Parathyroid adenoma (tissue), 2 donors: ENCODE data around the gene PUM1.

ENCODE experiments used
- H2AFZ ChIP-seq: fragments of 300-600 bp; sonication (generic); one replicate; pipeline ENCODE4 v1.7.0; 2017; ENCODE audit warnings: antibody characterized with exemption, mild to moderate bottlenecking
- H3K27ac ChIP-seq: fragments of 300-600 bp; sonication (generic); one replicate; pipeline ENCODE4 v1.7.0; 2017
- H3K27me3 ChIP-seq: fragments of 300-600 bp; sonication (generic); one replicate; pipeline ENCODE4 v1.7.0; 2017; ENCODE audit warnings: low read length; ENCODE audit not compliant: control insufficient read depth, insufficient read depth
- H3K36me3 ChIP-seq: fragments of 300-600 bp; sonication (generic); one replicate; pipeline ENCODE4 v1.7.0; 2017; ENCODE audit warnings: low read length; ENCODE audit not compliant: control insufficient read depth, insufficient read depth
- H3K4me1 ChIP-seq: fragments of 300-600 bp; sonication (generic); one replicate; pipeline ENCODE4 v1.7.0; 2017; ENCODE audit warnings: control low read depth
- H3K4me2 ChIP-seq: fragments of 300-600 bp; sonication (generic); one replicate; pipeline ENCODE4 v1.7.0; 2017; ENCODE audit warnings: low read length
- H3K4me3 ChIP-seq: fragments of 300-600 bp; sonication (generic); one replicate; pipeline ENCODE4 v1.7.0; 2017; ENCODE audit warnings: low read depth, low read length
- H3K79me2 ChIP-seq: fragments of 300-600 bp; sonication (generic); one replicate; pipeline ENCODE4 v1.7.0; 2017; ENCODE audit warnings: control low read depth
- H3K9ac ChIP-seq: fragments of 300-600 bp; sonication (generic); one replicate; pipeline ENCODE4 v1.7.0; 2017; ENCODE audit warnings: mild to moderate bottlenecking
- H3K9me3 ChIP-seq: fragments of 300-600 bp; sonication (generic); one replicate; pipeline ENCODE4 v1.7.0; 2017; ENCODE audit warnings: low read length; ENCODE audit not compliant: control insufficient read depth
- TF ChIP-seq, protein P1 (sequence below): fragments of 300-600 bp; sonication (generic); IDR thresholded peaks from one replicate; pipeline ENCODE4 v1.7.0; 2017; ENCODE audit warnings: antibody characterized with exemption, mild to moderate bottlenecking
- donor health status: primary hyperparathyroidism.

The PUM1 gene

DNA sequence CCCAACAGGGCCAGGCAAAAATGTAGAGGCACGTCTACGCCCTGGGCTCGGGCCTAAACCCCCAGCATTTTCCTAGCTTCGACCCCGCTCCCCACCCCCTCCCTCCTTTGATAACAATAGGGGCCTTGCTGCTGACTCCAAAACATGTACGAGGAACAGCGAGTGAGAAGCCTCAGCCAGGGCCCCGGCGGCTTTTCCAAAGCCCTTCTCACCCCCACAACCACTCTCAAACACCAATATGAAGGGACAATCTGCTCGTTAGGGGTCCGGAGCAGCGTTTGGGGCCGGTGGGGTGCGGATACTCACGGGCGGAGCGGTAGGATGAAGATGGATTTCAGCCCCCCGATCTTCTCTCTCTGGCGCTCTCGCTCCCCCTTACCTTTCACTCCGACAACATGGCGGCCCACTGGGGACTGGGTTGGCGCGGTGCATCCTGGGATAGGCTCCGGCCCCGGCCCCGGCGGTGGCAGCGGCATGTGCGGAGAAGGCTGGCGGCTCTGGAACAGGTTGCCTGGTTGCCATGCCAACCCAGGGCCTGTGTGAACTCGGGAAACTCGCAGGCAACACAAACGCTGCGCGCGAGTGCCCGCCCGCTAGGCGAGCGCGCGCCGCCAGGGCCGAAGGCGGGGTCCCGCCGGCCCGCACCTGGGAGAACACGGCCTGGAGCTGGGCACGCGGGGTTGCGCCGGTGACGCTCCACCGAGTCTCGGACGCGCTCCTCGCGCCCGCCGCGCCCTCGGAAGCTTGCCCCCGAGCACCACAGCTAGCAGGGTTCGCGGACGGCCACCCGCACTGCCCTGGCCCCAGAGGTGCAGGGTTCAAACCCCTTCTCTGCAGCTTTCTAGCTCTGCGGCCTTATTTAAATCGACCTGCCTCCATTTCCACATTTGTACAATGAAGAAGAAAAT, at the start of gene PUM1:
Gene PUM1, minus strand, starts transcription at position 408 of the 908 bp plus-strand sequence. CDS start 6,151 bp downstream, outside the sequence.
- H3K4me1 ChIP-seq, result no peaks in the 10 kb centered on the region
- TF ChIP-seq, protein P1, sequence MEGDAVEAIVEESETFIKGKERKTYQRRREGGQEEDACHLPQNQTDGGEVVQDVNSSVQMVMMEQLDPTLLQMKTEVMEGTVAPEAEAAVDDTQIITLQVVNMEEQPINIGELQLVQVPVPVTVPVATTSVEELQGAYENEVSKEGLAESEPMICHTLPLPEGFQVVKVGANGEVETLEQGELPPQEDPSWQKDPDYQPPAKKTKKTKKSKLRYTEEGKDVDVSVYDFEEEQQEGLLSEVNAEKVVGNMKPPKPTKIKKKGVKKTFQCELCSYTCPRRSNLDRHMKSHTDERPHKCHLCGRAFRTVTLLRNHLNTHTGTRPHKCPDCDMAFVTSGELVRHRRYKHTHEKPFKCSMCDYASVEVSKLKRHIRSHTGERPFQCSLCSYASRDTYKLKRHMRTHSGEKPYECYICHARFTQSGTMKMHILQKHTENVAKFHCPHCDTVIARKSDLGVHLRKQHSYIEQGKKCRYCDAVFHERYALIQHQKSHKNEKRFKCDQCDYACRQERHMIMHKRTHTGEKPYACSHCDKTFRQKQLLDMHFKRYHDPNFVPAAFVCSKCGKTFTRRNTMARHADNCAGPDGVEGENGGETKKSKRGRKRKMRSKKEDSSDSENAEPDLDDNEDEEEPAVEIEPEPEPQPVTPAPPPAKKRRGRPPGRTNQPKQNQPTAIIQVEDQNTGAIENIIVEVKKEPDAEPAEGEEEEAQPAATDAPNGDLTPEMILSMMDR, result no peak
- H3K9me3 ChIP-seq, result no peaks in the 10 kb centered on the region
- peaks cover 25% of the 10 kb centered on the region for H3K79me2 ChIP-seq
- peak within 1 kb of the TSS; percentile 97 for H2AFZ ChIP-seq
- no peaks in the 10 kb centered on the region for H3K36me3 ChIP-seq
- H3K4me2 ChIP-seq, result peak within 1 kb of the TSS; percentile 98
- no peaks in the 10 kb centered on the region for H3K27me3 ChIP-seq
- H3K9ac ChIP-seq, result peak within 1 kb of the TSS; percentile 87
- H3K27ac ChIP-seq, result peak within 1 kb of the TSS; percentile 92
- peak within 1 kb of the TSS; percentile 100 for H3K4me3 ChIP-seq

DNA sequence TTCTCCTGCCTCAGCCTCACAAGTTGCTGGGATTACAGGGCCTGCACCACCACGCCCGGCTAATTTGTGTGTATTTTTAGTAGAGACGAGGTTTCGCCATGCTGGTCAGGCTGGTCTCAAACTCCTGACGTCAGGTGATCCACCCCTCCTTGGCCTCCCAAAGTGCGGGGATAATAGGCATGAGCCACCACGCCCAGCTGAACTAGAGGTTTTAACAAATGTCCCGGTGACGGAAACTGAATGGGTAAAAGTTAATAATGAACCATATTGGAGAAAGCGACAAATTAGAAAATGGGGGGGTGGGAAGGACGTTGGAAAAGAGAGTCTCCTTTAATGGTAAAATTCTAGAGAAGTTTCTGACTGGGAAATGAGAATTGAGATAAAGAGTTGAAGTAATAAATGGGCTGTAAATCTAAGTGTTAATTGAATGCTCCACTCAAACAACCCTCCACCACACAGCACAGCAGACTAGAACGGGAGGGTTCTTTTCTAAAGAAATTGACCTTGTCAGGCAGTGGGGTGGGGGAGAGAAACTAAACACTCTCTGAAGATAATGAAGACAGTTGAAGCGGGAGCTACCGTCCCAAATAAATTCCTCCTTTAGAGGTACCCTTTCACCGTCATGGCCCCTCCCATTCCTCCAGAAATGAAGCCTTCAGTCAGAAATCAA, 46.9 kb upstream of the PUM1 start:
- Histone ChIP-seq H3K4me2 (no peak overlapping the region), H2AFZ (no peak overlapping the region), H3K36me3 (no peaks in the 10 kb centered on the region), H3K27me3 (no peaks in the 10 kb centered on the region), H3K79me2 (no peaks in the 10 kb centered on the region), H3K4me3 (no peak overlapping the region), H3K9ac (no peak overlapping the region), H3K9me3 (no peaks in the 10 kb centered on the region), H3K4me1 (no peaks in the 10 kb centered on the region), H3K27ac (no peak overlapping the region)
- TF ChIP-seq, protein P1, result no peak

- TF ChIP-seq, protein P1, result no peak
- H3K36me3 ChIP-seq, result no peaks in the 10 kb centered on the region
- no peak overlapping the region for H2AFZ ChIP-seq
- no peaks in the 10 kb centered on the region for H3K27me3 ChIP-seq
- no peaks in the 10 kb centered on the region for H3K4me1 ChIP-seq
- no peak overlapping the region for H3K9ac ChIP-seq
- H3K4me3 ChIP-seq, result no peak overlapping the region
- no peak overlapping the region for H3K4me2 ChIP-seq
- H3K9me3 ChIP-seq, result no peaks in the 10 kb centered on the region
- no peak overlapping the region for H3K27ac ChIP-seq
- H3K79me2 ChIP-seq, result no peaks in the 10 kb centered on the region
Measured at GRCh38 chr1:31111290-31111951, 45.9 kb upstream of the PUM1 start.

GRCh38 chr1:31110846-31111245, 45.3 kb upstream of the PUM1 start:
- Histone ChIP-seq H3K4me3 (no peak overlapping the region), H3K4me2 (no peak overlapping the region), H3K79me2 (no peaks in the 10 kb centered on the region), H3K9me3 (no peaks in the 10 kb centered on the region), H3K4me1 (no peaks in the 10 kb centered on the region), H2AFZ (no peak overlapping the region), H3K36me3 (no peaks in the 10 kb centered on the region), H3K27me3 (no peaks in the 10 kb centered on the region), H3K27ac (no peak overlapping the region), H3K9ac (no peak overlapping the region)
- TF ChIP-seq, protein P1, result no peak
